COLO829 (cell line): ENCODE data around the gene SNAI3.

Experiments
- DNase-seq: peaks from one replicate; pipeline ENCODE4 v3.0.0; 2012; ENCODE audit warnings: low spot score

The SNAI3 gene

GRCh38 chr16:88691129-88691813 is 5.0 kb upstream of the SNAI3 start:
- DNase-seq, result no peak

DNA sequence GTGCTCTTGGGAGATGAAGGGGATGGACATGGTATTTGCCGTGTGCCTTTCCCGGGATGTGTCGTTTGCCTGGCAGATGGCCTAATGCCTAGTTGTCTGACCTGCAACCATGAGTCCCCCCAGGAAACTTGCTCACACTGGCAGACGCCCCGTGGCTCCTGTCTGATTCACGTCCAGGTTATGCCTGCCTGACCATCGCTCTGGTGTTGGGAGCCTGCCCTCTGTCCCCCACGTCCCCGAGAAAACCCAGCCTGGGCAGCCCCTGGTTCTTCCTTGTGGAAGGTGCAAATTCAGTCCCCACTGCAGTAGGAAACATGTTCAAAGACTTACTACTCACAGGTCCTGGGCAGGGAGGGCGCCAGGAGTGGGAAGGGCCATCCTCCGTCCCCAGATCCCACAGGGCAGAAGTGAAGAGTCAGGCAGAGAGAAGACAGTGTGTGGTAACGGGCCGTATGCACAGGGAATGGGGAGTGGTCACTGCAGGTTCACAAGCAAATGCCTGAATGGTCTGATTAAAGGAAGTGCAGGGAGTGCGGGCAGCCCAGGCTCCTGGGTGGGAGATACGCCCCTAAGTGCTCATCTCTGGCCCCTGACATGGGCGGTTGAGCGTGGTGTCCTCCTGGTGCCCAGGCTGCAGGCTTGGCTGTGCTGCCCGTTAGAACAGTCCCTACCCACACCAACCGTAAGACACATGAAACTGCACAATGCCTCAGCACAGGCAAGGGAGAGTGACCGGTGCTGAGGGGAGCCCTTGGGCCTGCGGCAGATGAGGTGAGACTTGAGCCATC is 4.2 kb upstream of the SNAI3 start:
- DNase-seq, result no peak

DNA sequence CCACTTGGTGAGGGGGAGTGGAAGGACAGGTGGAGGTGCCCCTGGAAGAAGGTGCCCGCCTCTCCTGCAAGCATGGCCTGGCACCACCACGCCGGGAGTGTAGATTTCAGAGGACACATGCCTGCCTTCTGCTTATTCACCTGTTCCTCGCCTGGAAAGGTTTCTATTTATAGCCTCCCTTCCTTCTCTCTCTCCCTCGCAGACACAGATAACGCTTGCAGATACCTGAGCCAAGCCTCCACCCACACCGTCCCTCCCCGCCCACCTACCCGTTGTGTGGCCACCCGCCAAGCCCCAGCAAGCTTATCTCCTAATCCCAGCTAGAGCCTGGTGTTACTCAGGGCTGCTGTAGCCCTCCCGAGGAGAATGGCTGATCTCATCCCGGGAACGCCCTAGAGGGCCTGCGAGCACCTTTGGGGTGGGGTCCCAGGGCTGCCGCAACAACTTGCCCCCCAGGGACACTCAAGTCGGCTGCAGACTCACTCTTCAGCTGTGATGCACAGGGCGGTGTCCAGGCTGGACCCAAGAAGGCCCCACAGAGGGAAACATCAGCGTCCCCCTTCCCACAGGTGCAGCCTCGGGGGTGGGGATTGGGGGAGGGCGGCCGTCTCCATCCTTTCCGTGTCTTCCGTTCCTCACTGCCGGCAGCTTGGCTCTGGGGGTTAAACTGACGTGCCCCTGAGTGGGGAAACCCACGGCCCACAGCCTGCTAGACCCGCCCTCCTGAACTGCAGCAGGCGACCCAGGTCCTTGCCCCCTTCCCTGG is 1.9 kb upstream of the SNAI3 start:
- DNase-seq, result no peak

DNA sequence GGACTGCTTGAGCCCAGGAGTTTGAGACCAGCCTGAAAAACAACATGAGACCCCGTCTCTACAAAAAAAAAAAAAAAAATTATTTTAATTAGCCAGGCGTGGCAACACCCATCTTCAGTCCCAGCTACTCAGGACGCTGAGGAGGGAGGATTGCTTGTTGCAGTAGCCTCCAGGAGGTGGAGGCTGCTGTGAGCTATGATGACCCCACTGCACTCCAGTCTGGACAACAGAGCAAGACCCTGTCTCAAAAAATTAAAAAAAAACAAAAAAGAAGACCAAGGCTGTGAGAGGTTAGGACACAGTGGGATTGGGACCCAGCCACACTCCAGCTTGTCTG is 1.3 kb upstream of the SNAI3 start:
- DNase-seq, result no peak

- DNase-seq, result no peak
Observed at GRCh38 chr16:88687254-88687576, 908 bp upstream of the SNAI3 start.

DNA sequence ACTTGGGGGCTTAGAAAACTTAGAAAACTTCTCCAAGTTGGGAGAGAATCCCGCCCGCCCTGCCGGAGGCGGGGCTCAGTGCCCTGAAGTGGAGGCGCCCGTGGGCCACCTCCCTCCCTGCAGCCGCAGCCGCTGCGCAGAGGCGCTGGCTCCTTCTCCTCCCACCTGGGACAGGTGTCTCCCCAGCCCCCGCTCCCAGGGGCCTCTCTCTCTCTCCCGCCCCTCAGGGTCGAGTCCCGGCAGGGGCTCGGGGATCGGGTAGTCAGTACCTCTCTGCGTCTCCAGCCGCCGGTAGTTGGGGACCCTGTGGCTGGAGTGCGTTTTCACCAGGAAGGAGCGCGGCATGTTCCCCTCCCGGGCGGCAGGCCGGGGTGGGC is 257 bp downstream of the SNAI3 start:
- no peak for DNase-seq

DNA sequence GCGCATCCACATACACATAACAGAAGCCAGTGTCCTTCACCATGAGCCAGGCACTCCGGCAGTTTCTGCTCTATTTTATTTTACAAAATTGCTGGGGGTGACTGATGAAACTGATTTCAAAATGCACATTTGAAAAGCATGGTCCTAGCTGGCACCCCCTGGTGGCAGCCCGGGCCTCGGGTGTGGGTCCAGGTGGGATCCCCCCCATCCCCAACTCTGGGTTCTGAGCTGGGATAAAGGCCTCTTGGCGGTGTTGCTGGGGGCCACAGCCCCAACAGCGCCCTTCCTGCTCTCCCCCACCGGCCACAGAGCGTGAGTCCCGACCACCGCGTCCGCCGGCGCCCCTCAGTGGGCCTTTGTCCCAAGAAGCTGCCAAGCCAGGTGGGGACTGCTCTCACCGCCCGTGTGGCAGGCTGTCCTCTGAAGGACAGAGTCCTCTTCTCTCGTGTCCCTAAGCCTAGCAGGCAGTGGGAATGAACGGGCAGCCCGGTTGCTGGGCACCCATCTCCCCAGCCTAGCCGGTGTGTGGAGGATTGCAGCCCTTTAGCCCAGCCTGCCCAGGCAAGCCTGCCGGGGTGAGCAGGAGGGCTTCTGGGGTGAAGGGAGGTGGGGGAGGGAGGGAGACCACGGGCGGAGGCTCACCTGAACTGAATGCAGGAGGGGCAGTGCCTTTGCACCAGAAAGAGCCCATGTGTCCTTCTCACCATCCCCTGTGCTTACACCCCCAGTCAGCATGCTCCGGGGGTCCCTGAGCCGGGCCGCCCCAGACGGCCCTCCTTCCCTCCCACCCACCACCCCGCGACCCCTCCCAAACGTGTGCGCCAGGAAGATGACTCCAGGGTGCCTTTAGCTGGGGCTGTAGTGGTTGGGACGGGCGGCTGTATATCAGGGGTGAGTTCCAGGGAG is 898 bp downstream of the SNAI3 start:
- DNase-seq, result no peak

DNA sequence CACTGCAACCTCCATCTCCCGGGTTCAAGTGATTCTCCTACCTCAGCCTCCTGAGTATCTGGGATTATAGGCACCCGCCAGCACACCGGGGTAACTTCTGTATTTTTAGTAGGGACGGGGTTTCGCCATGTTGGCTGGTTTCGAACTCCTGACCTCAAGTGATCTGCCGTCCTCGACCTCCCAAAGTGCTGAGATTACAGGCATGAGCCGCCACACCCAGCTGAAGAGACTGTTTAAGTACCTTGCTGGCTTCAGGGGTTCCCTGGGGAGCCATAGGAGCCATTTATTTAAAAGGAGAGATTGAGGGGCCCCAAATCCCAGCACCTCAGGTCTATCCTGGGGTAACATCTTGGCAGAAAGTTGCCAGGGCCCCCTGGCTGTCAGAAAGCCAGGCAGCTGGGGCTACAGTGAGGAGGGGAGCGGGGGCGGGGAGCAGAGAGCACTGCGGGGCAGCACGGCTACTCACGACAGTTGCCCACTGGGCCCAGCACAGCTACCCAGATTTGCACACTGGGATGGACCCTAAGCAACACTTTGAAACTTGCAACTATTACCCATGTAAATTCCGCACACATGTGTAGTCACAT is 1.6 kb downstream of the SNAI3 start:
- DNase-seq, result no peak

- no peak for DNase-seq
Observed at GRCh38 chr16:88681709-88682451, 4.4 kb downstream of the SNAI3 start.

- DNase-seq, result no peak
Observed at GRCh38 chr16:88681084-88681680, 5.1 kb downstream of the SNAI3 start.

GRCh38 chr16:88680554-88681083 is 5.7 kb downstream of the SNAI3 start:
- no peak for DNase-seq

DNA sequence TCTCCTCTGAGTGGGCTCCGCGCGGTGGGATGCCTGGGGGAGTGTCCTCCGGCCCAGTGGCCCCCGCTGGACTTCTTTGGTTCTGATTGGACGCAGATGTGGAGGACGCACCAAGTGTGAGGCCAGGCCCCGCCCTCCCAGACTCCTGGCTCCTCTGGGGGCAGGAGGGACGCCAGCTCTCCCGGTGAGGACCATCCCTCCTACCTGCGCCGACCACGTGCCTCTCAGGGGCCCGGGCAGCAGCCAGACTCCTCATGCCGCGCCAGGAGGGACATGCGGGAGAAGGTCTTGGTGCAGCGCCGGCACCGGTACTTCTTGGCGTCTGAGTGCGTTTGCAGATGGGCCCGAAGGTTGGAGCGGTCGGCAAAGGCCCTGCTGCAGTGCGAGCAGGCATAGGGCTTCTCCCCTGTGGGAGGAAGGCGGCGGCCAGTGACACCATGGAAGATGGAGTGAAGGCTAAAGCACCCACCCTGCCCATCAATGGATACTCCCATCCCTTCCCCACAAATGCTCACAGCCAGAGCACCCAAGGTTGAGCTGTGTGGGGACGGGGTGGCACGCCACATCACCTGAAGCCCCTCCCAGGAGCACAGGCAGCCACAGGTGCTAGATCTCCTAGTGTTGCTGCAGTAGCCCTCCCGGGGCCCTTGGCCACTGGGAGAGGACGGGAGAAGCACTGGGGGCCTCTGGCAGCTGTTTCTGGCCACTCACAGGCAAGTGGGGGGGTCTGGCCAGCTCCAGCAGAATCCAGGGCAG is 7.9 kb downstream of the SNAI3 start:
- no peak for DNase-seq

DNA sequence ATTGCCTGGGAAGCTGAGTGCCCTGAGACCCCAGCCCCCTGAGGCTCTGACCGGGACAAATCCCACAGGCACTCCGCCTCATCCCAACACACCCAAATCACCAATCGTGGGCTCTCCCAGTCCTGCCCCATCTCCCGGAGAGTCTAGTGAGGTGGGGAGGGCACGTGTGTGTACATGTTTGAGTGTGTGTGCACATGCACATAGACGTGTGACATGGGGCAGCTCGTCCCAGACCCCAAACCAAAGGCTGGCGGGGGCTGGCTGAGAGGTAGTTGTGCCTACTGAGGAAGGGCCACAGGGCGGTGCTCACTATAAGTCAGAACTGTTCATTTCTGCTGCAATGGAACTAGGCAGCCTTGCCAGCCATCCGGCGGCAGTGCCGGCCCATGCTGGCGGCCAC is 8.6 kb downstream of the SNAI3 start:
- no peak for DNase-seq

DNA sequence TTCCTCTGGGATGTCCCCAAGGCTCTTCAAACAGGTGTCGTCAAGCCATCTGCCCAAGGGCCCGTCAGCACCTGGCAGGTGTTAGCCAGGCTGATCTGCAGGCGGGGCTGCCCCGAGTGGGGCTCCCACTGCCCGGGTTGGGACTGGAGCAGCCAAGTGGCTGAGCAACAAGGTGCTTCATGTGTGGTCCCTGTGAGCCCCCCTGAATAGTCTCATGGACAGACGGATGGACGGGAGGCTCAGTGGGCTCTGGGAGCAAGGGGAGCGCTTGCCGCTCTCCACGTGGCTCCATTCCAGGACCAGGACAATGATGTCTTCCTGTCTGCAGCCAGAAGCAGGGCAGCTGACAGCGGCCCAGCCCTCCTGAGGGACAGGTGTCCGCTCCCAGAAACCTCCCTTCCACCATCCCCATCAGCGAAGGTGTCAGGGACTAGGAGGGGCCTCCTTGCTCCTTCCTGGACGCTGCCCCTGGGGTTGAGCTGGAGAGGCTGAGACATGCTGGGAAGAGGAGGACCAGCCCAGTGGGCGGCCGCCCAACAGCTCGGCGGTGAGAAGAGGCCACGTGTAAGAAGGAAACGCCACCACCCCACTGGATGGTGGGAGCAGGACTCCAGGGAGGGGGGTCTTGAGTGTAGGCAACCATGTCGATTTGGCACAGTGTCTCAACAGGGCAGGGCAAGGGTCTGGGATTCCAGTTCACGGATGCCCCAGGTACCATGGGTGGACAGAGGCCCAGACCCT is 9.6 kb downstream of the SNAI3 start:
- no peak for DNase-seq

DNA sequence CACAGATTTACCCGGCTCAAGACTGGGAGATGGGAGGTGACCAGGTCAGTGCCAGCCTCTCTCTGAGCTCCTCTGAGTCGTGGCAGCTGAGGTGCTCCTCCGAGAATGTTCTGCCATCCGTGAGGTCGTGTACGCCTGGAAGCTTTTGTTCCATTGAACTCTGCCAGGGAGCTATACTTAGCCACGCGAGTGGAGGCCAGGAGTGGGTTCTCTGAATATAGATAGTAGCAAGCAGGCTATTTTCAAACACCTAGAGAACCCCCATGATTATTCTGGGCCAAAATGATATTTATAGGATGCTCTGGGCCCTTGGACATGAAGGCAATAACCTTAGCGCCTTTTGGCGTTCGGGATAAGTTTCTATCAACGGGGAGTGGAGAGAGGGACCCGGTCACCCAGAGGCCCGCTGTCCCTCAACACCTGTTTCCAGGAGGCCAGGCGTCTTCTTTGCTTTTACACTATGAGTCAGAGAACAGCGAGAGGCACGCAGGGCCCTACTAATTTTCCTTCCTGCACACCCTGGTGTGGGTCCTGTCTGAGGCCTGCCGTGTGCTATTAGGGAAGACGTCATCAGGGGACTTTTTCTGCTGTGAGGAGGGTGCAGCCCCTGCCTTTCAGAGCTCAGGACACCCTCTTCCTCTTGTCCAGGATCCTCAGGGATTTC is 12.5 kb downstream of the SNAI3 start:
- DNase-seq, result no peak

DNA sequence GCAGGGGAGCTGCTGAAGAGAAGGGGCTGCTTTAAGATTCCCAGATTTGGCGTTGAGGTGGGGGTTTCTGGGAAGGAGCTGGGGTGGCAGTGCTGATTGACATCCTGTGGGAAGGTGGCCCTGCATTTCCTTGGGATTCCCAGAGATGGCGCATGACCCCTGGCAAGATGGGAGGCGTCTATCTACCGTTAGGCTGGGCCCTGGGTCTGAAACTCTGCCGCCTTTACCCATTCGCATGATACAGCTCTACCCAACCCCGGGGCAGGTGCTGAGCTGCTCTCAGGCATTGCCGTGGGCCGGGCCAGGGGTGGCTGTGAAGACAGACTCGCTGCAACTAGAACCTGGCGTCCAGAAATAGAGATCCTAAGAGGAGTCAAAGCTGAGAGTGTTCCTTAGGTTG is 13.5 kb downstream of the SNAI3 start:
- DNase-seq, result no peak

DNA sequence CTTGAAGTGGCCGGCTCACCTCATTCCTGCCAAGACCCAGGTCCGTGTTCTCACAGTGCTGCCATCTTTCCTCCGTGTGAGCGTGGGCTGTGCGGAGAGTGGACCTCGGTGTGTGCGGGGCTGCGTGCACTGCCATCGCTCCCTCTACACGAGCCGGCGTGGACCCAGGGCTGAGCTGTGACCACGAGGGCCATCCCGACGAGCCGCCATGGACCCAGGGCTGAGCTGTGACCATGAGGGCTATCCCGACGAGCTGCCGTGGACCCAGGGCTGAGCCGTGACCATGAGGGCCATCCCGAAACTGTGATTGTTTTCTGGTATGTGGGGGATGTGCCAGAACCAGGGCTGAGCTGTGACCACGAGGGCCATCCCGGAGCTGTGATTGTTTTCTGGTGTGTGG is 14.5 kb downstream of the SNAI3 start:
- no peak for DNase-seq

GRCh38 chr16:88669980-88670379 is 16.3 kb downstream of the SNAI3 start:
- DNase-seq, result no peak
